H1 (cell line): Measurements from ENCODE around the gene SLC22A3. TPM values are rescaled to one million over a fixed set of nuclear protein-coding genes. Genes with fewer than 3 reads are reported as not detected.

Experiments
- CTCF ChIA-PET: fragments of 300-600 bp; sonication (Branson Sonifier 250); formaldehyde crosslinking; loops from one replicate; lab custom pipeline; 2021; ENCODE audit not compliant: partially characterized antibody; lab: Charles Lee
- POLR2A ChIA-PET: fragments of 300-600 bp; sonication (Branson Sonifier 250); formaldehyde crosslinking; loops from one replicate; lab custom pipeline; 2021; ENCODE audit warnings: inconsistent platforms; ENCODE audit not compliant: partially characterized antibody; lab: Charles Lee
- DNase-seq, 2 experiments: peaks; one replicate each; pipeline versions ENCODE4 v3.0.0 to v3.0.0-alpha.2; 2010 to 2022; ENCODE audit warnings: low spot score in 2 of 2, low read depth in 1 of 2, mixed read lengths in 1 of 2
- FAIRE-seq: peaks from 2 replicates; lab custom pipeline; 2011; peaks lifted over from hg19 to GRCh38; lab: Jason Lieb, UNC
- H2AFZ ChIP-seq: 2 replicates; pipeline ENCODE4 v1.8.1; 2012; ENCODE audit warnings: low read length, inconsistent platforms
- H2AK5ac ChIP-seq: 2 replicates; pipeline ENCODE4 v1.6.1; 2013; ENCODE audit warnings: low read depth, low read length
- H2BK120ac ChIP-seq: replicated peaks from 2 replicates; pipeline ENCODE3; 2013; ENCODE audit warnings: low read depth, low read length, inconsistent platforms
- H2BK12ac ChIP-seq: 2 replicates; pipeline ENCODE4 v1.6.1; 2013; ENCODE audit warnings: low read depth, low read length
- H2BK15ac ChIP-seq: 2 replicates; pipeline ENCODE4 v1.6.1; 2013; ENCODE audit warnings: low read length
- H2BK20ac ChIP-seq: 2 replicates; pipeline ENCODE4 v1.6.1; 2013; ENCODE audit warnings: low read length
- H2BK5ac ChIP-seq: 2 replicates; pipeline ENCODE4 v1.6.1; 2013; ENCODE audit warnings: low read depth, low read length
- H3K14ac ChIP-seq: 2 replicates; pipeline ENCODE4 v1.6.1; 2013; ENCODE audit warnings: inconsistent platforms; ENCODE audit not compliant: insufficient read length
- H3K18ac ChIP-seq: 2 replicates; pipeline ENCODE4 v1.6.1; 2013; ENCODE audit warnings: low read length; ENCODE audit errors: extremely low read depth
- H3K23ac ChIP-seq: 2 replicates; pipeline ENCODE4 v1.6.1; 2013; ENCODE audit warnings: inconsistent platforms; ENCODE audit not compliant: insufficient read length
- H3K23me2 ChIP-seq: 2 replicates; pipeline ENCODE4 v1.6.1; 2013; ENCODE audit warnings: low read depth, low read length
- H3K27ac ChIP-seq: 2 replicates; pipeline ENCODE4 v1.6.1; 2011; ENCODE audit warnings: low read depth, low read length, inconsistent platforms
- H3K27me3 ChIP-seq, 4 experiments: replicated peaks in 1 of 4; 1 replicate in 1 of 4; 2 replicates in 3 of 4; pipeline versions ENCODE4 v1.6.1 to v1.8.1; 2011 to 2013; ENCODE audit warnings: low read length in 3 of 4, mild to moderate bottlenecking in 3 of 4, inconsistent platforms in 2 of 4, mixed read lengths in 2 of 4, moderate library complexity in 1 of 4; ENCODE audit not compliant: control insufficient read depth in 3 of 4, insufficient read depth in 3 of 4; ENCODE audit errors: extremely low read depth in 1 of 4
- H3K36me3 ChIP-seq, 4 experiments: 2 replicates each; pipeline versions ENCODE4 v1.6.1 to v1.8.1; 2011 to 2013; ENCODE audit warnings: mild to moderate bottlenecking in 4 of 4, low read length in 3 of 4, moderate library complexity in 2 of 4, control low read depth in 1 of 4, inconsistent platforms in 1 of 4; ENCODE audit not compliant: insufficient read depth in 4 of 4, control insufficient read depth in 2 of 4
- H3K4ac ChIP-seq: replicated peaks from 2 replicates; pipeline ENCODE3; 2013; ENCODE audit warnings: low read length, low read depth, mixed read lengths, inconsistent platforms; ENCODE audit not compliant: insufficient read length
- H3K4me1 ChIP-seq, 4 experiments: replicated peaks in 1 of 4; 1 replicate in 1 of 4; 2 replicates in 3 of 4; pipeline versions ENCODE4 v1.6.1 to v1.8.1; 2011 to 2013; ENCODE audit warnings: low read length in 3 of 4, inconsistent platforms in 2 of 4, mixed read lengths in 1 of 4; ENCODE audit not compliant: insufficient read depth in 4 of 4, control insufficient read depth in 3 of 4
- H3K4me2 ChIP-seq, 2 experiments: 2 replicates each; pipeline versions ENCODE4 v1.6.1 to v1.8.1; 2011 to 2013; ENCODE audit warnings: low read depth in 2 of 2, low read length in 2 of 2, control low read depth in 1 of 2, inconsistent platforms in 1 of 2, mild to moderate bottlenecking in 1 of 2; ENCODE audit not compliant: insufficient read depth in 1 of 2
- H3K4me3 ChIP-seq, 4 experiments: fragments of 200-600, 300-600 bp in 1 of 4; sonication (generic), shearing (Covaris generic), sonication (Bioruptor Twin) in 1 of 4; 2 replicates each; pipeline versions ENCODE4 v1.5.1 to v1.8.1; 2011 to 2016; ENCODE audit warnings: low read length in 4 of 4, low read depth in 3 of 4, control low read depth in 2 of 4, inconsistent platforms in 2 of 4, mild to moderate bottlenecking in 2 of 4, mixed read lengths in 1 of 4, moderate library complexity in 1 of 4; ENCODE audit not compliant: insufficient read depth in 2 of 4; ENCODE audit errors: extremely low read depth in 1 of 4
- H3K56ac ChIP-seq: replicated peaks from 2 replicates; pipeline ENCODE3; 2013; ENCODE audit warnings: low read depth, mild to moderate bottlenecking, mixed read lengths, low read length, inconsistent platforms; ENCODE audit not compliant: insufficient read length
- H3K79me1 ChIP-seq: 2 replicates; pipeline ENCODE4 v1.6.1; 2013; ENCODE audit warnings: low read depth, low read length, control low read depth
- H3K79me2 ChIP-seq, 2 experiments: 2 replicates each; pipeline versions ENCODE4 v1.6.1 to v1.8.1; 2012 to 2013; ENCODE audit warnings: low read length in 2 of 2, mild to moderate bottlenecking in 2 of 2, inconsistent platforms in 1 of 2; ENCODE audit not compliant: insufficient read depth in 2 of 2, control insufficient read depth in 1 of 2
- H3K9ac ChIP-seq, 4 experiments: replicated peaks in 1 of 4; 1 replicate in 1 of 4; 2 replicates in 3 of 4; pipeline versions ENCODE4 v1.6.1 to v1.8.1; 2011 to 2013; ENCODE audit warnings: low read depth in 3 of 4, low read length in 3 of 4, control low read depth in 2 of 4, mild to moderate bottlenecking in 2 of 4, moderate library complexity in 2 of 4, inconsistent platforms in 1 of 4; ENCODE audit errors: extremely low read depth in 1 of 4
- H3K9me3 ChIP-seq, 2 experiments: 2 replicates each; pipeline versions ENCODE4 v1.6.1 to v1.8.1; 2012 to 2013; ENCODE audit warnings: mild to moderate bottlenecking in 2 of 2, moderate library complexity in 2 of 2, control low read depth in 1 of 2, inconsistent platforms in 1 of 2, low read depth in 1 of 2, low read length in 1 of 2, mixed read lengths in 1 of 2; ENCODE audit not compliant: insufficient read depth in 2 of 2
- H4K20me1 ChIP-seq, 2 experiments: replicated peaks in 1 of 2; 2 replicates each; pipeline versions ENCODE3 to v1.8.1; 2011 to 2013; ENCODE audit warnings: inconsistent platforms in 2 of 2, low read length in 2 of 2, mild to moderate bottlenecking in 1 of 2; ENCODE audit not compliant: insufficient read depth in 2 of 2, control insufficient read depth in 1 of 2
- H4K5ac ChIP-seq: 2 replicates; pipeline ENCODE4 v1.6.1; 2013; ENCODE audit warnings: low read length, low read depth, mixed read lengths, inconsistent platforms; ENCODE audit not compliant: insufficient read length
- H4K8ac ChIP-seq: 2 replicates; pipeline ENCODE4 v1.8.0; 2013; ENCODE audit warnings: mild to moderate bottlenecking, moderate library complexity, low read length, inconsistent platforms; ENCODE audit not compliant: insufficient read depth; ENCODE audit errors: extremely low read depth
- H4K91ac ChIP-seq: replicated peaks from 2 replicates; pipeline ENCODE3; 2013; ENCODE audit warnings: low read length, mixed read lengths, inconsistent platforms; ENCODE audit not compliant: insufficient read length
- HDAC2 ChIP-seq, 2 experiments: fragments of 300-600 bp in 1 of 2; sonication (generic) in 1 of 2; IDR thresholded peaks; 2 replicates each; pipeline ENCODE4 v1.6.1; 2011 to 2012; ENCODE audit warnings: low read depth in 2 of 2, low read length in 2 of 2, mild to moderate bottlenecking in 2 of 2, moderate library complexity in 2 of 2, borderline replicate concordance in 1 of 2, inconsistent platforms in 1 of 2
- WGBS, 2 experiments: shearing (Covaris generic) in 1 of 2; methylation state at CpG; one replicate each; pipeline versions ENCODE4 v1.1.6 to v1.1.7; 2013 to 2015; ENCODE audit warnings: low lambda C conversion rate in 2 of 2, mixed read lengths in 2 of 2, inconsistent platforms in 1 of 2, low coverage in 1 of 2, missing lambda C conversion rate in 1 of 2; ENCODE audit not compliant: insufficient replicate concordance in 2 of 2, insufficient coverage in 1 of 2, insufficient read length in 1 of 2; ENCODE audit errors: extremely low coverage in 1 of 2, missing lambda C conversion rate in 1 of 2; 5-methylcytosine and 5-hydroxymethylcytosine counted together
- polyA plus RNA-seq, 7 experiments: library from polyadenylated mRNA; depleted of rRNA in 3 of 7; stranded (reverse) in 5 of 7; unstranded in 2 of 7; fragments of >200 nt in 5 of 7; fragments of 200-250 nt in 2 of 7; gene quantifications; 1 replicate in 5 of 7; 2 replicates in 1 of 7; 4 replicates in 1 of 7; pipeline versions ENCODE4 v1.2.1 to v1.2.3, GENCODE V29; 2011 to 2013; ENCODE audit warnings: missing spikeins in 2 of 7, mixed read lengths in 2 of 7
- total RNA-seq: library from RNA; stranded (reverse); fragmentation: NEBNext Ultra II Directional; extraction: Animal tissue kit (Norgen Biotek cat#: 25700); gene quantifications from 2 replicates; pipeline ENCODE4 v1.2.1, GENCODE V29; 2021
- TF ChIP-seq, protein P1 (sequence below): IDR thresholded peaks from 2 replicates; pipeline ENCODE4 v1.6.1; 2012; ENCODE audit warnings: inconsistent platforms
- TF ChIP-seq, protein P2 (sequence below): IDR thresholded peaks from 2 replicates; pipeline ENCODE4 v1.6.1; 2011; ENCODE audit warnings: low read depth, mild to moderate bottlenecking, low read length; ENCODE audit not compliant: insufficient read depth
- TF ChIP-seq, protein P3 (sequence below): IDR thresholded peaks from 2 replicates; pipeline ENCODE4 v1.6.1; 2012; ENCODE audit warnings: inconsistent platforms

SLC22A3 gene
- total and polyA plus RNA-seq, 2 of the 8 experiments (the other 6 are each of a cell fraction or from before 2014, with no cell fraction given): 1.0 to 2.9 TPM

DNA sequence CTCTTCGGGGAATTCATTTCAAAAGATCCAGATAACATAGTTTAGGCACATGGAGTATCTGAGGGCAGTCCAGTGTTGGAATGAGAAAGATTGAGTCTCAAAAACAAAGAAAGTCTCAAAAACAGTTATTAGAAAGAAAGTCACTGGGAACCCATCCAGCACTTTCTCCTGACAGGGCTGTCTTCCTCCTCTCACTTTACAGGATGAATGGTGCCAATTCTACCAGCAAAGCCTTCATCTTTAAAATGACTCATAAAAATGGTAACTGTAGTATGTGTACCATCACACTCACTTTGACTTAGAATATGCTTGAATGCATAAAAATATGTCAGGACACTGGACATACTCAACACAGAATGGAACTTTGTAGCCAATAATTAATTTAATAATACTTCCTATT lies 71.3 kb downstream of the SLC22A3 start:
- 91% methylated on average over 1 of the region's 1 CpG; no CpG with 5 or more reads in 1 of the 2 experiments for WGBS, 2 experiments
- FAIRE-seq (no peak), DNase-seq (no peak)
- Histone ChIP-seq H3K4me2 (no peak overlapping the region), H2BK12ac (no peak overlapping the region), H2BK15ac (no peak overlapping the region), H2BK5ac (no peak overlapping the region), H3K27ac (no peak overlapping the region), H3K27me3 (no peaks in the 10 kb centered on the region), H3K9ac (no peak overlapping the region), H3K23ac (no peak overlapping the region), H2AFZ (no peak overlapping the region), H3K4me1 (no peaks in the 10 kb centered on the region), H3K18ac (no peak overlapping the region), H3K79me2 (no peaks in the 10 kb centered on the region), H3K23me2 (no peaks in the 10 kb centered on the region), H3K9me3 (no peaks in the 10 kb centered on the region), H4K20me1 (no peaks in the 10 kb centered on the region), H3K79me1 (no peaks in the 10 kb centered on the region), H2BK20ac (no peak overlapping the region), H4K91ac (no peak overlapping the region), H4K5ac (no peak overlapping the region), H2BK120ac (no peak overlapping the region), H4K8ac (no peak overlapping the region), H3K4me3 (no peak overlapping the region), H3K14ac (no peak overlapping the region), H3K4ac (no peak overlapping the region), H3K56ac (no peak overlapping the region), H2AK5ac (no peak overlapping the region), H3K36me3 (no peaks in the 10 kb centered on the region)
- POLR2A ChIA-PET: no interaction called here
- TF ChIP-seq, protein P1, sequence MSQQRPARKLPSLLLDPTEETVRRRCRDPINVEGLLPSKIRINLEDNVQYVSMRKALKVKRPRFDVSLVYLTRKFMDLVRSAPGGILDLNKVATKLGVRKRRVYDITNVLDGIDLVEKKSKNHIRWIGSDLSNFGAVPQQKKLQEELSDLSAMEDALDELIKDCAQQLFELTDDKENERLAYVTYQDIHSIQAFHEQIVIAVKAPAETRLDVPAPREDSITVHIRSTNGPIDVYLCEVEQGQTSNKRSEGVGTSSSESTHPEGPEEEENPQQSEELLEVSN: no peak
- TF ChIP-seq HDAC2 (IDR thresholded peaks at IDR 0.05; ENCODE audit: borderline replicate concordance in 1 of 2, low read depth in 2 of 2, low read length in 2 of 2): no peak
- TF ChIP-seq, protein P2, sequence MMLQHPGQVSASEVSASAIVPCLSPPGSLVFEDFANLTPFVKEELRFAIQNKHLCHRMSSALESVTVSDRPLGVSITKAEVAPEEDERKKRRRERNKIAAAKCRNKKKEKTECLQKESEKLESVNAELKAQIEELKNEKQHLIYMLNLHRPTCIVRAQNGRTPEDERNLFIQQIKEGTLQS: no peak
- TF ChIP-seq, protein P3, sequence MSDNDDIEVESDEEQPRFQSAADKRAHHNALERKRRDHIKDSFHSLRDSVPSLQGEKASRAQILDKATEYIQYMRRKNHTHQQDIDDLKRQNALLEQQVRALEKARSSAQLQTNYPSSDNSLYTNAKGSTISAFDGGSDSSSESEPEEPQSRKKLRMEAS: no peak
- CTCF ChIA-PET: no interaction called here
